Stimulated activated CD4-positive, alpha-beta T cell treated with anti-CD3 and anti-CD28 coated beads, Interleukin-1b, Interleukin-23, amount 100 ng/mL, for 4 hours (primary cell): ENCODE data around the gene TRPM1.

Experiments used
- DNase-seq, 2 donors: peaks; one replicate each; pipeline ENCODE4 v3.0.0-alpha.2; 2020; ENCODE audit warnings: low read depth in 2 of 2

Gene TRPM1

GRCh38 chr15:31083370-31083780 is 18.1 kb downstream of the TRPM1 start:
- no peak for DNase-seq

- DNase-seq, result no peak
Measured at GRCh38 chr15:31082771-31083369, 18.7 kb downstream of the TRPM1 start.

DNA sequence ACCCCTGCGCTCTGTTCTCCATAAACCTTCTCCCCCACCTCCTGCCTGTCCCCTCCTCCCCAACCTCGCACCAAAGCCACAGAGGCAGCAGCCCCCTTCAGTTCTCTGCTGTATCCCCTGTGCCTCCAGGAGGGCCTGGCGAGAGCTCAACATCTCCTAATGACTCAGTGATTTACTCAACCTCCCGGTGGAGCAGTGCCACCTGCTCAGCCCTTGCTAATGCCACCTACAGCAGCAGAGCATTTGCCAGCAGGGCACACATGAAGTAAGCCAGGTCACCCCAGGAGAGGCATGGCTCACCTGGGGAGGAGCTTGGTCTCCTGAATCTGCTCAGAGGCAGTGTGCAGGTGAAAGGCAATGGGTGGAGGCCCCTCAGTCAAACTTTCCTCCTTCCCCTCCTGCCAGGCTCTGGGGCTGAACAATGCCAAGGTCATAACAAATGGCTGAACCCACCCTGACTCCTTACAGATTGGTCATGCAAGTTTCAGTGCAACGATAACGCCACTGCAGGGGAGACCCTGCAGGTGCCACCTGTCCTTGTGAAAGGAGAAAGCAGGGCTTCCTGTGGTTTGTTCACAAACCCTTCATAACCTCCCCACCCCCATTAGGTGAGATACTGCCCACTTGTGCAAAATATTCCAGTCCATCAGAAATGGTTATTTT is 19.8 kb downstream of the TRPM1 start:
- DNase-seq, result no peak

- no peak for DNase-seq
Measured at GRCh38 chr15:31081056-31081455, 20.5 kb downstream of the TRPM1 start.

DNA sequence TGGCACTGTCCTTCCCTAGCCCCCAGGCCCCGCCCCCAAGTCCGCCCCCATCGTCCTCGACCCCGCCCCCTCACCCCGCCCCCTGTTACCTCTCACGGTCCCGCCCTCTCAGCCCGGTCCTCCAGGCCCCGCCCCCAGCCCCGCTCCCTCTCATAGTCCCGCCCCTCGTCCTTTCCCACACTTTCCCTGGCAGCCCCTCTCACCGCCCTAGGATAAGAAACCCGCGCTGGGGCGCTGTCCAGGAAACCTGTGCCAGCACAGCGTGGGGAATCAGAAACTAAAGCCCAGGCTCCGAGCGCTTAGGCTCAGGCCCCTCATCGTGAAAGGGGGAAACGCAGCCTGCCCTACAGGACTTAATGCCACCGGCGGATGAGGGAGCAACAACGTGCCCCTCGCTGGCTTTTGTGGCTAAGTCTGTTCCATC is 20.9 kb downstream of the TRPM1 start:
- peak in 1 of 2 donors; percentile 29 for DNase-seq

GRCh38 chr15:31079519-31079918 is 22.0 kb downstream of the TRPM1 start:
- DNase-seq, result no peak

DNA sequence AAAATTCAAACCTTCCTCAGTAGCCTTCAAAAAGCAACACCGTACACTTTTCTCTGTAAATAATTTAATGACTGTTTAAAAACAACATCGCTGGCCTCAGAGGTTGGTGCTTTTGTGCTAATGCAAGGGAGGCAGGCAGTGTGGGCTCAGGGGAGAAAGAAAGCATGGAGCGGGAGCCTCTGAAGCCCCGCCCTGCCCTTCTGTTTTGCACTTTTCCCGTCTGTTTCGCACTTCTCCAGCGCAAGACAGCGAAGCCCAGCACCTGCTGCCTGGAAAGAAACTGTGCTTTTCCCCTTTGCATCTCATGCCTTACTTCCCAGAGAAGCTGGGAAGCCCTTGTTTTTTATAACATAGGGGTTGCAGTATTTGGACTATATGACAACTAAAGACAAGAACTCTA is 23.1 kb downstream of the TRPM1 start:
- DNase-seq, result no peak

DNA sequence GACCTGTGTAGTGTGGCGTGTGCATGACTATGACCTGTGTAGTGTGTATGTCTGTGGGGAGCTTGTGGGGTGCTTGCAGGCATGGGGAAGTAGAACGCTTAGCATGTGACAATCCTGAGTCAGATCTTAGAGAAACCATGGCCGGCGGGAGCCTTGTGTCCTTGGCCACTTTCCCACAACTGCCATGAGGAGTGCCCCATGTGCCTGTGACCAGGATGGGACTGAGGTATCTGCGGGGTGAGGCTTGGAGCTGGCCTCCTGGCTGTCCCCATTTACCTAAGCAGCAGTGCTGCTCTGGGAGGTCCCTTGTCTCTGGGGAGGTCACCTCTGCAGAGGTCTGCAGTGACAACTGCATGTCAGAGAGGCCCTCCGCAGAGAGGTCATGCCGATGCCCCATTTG is 23.6 kb downstream of the TRPM1 start:
- no peak for DNase-seq

DNA sequence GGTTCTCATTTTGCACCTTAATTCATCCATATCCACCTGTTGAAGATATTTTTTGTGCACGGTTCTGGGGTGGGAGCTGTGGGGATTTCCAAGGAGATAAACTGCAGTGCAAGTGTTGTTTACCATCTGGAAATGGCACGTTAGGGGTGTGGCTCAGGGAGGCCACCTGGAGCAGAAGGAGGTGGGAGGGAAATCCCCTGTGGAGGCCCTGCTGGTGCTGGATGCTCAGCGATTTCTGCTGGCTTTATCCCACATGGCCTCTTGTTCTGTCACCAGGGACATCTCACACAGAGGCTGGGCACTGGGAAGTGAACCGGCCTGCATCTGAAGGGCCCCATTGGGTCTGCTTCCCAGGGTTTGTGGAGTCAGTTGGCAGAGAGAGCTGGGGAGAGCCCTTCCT is 24.3 kb downstream of the TRPM1 start:
- DNase-seq, result no peak

DNA sequence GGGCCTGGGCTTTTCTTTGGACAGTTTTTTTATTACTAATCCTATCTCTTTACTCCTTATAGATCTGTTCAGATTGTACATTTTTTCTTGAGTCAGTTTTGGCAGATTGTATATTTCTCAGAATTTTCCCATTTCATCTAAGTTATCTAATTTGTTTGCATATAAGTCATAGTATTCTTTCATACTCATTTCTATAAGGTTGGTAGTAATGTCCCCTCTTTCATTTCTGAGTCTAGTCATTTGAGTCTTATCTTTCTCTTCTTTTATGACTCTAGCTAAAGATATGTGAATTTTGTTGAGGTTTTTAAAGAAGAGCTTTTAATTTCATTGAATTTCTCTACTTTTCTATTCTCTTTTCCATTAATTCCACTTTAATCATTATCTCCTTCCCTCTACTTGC is 27.2 kb downstream of the TRPM1 start:
- no peak for DNase-seq

DNA sequence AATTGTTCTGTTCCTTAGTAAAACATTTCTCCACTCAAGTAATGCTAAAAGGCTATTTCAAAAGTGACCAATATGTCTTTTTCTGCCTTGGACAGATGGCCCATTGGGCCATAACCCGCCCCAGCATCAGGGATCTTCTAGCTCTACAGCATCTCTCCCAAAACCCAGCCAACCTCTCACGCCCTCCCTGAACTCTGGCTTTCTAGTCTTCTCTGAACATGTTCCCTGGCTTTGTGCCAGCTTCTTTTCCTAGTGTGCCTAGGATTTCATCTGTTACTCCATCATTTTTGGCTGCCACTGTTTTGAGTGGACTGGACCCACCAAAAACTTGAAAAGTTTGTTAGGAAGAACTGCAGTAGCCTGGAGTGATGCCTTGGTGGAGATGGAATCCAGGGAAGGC is 30.7 kb downstream of the TRPM1 start:
- DNase-seq, result no peak

- DNase-seq, result no peak
Measured at GRCh38 chr15:31069360-31070000, 32.0 kb downstream of the TRPM1 start.

- no peak for DNase-seq
Measured at GRCh38 chr15:31067890-31068603, 33.5 kb downstream of the TRPM1 start.

GRCh38 chr15:31065824-31066223 is 35.7 kb downstream of the TRPM1 start:
- DNase-seq, result no peak

DNA sequence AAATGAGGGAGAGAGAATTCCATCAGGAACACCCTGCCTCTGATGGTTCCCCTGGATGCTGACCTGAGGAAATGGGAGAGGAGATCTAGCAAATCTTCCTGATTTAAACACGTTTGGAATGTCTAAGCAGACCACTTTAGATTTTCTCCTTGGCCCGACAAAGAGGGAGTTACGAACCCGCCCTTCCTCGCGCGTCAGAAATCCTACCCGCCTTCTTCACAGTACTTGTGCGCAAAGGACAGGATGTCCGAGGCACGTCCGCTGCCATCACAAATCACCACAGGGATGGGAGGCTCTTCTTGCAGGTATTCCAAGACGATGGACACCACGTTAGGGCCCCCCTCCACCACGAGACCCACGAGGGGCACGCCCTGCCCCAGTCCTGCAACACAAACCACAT is 38.6 kb downstream of the TRPM1 start:
- DNase-seq, result no peak

GRCh38 chr15:31062310-31062847 is 39.1 kb downstream of the TRPM1 start:
- no peak for DNase-seq

DNA sequence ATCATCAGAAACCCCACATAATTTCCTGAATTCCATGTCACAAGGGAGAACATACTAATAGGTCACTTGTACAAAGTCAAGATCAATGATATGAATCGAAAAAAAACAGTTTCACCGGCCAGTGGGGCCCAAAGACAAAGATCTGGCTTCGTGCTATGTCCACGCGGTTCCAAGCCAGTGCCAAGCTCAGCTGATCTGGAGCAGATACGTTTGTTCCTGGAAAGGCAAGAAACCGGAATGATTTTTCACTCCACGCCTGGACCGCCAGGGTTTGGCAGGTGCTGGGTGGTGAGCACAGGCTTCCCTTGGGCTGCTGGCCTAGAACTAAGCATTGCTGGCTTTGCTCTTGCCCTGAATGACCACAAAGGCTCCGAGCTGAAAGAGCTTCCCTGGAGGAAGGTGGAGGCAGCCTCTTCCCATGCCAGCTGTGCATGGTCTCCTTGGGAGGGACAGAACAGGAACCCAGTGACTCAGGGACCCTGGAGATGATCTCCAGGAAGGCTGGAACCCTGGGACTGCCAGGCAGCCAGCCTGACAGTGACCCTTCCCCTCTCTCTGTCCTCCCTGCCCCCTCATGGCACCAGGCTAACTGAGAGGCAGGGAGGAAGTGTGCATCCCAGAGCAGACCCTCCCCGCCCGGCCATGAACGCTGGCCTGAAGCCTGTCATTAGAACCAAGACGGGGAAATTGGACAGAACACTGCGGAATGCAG is 40.9 kb downstream of the TRPM1 start:
- DNase-seq, result no peak

GRCh38 chr15:31058236-31058962 is 43.1 kb downstream of the TRPM1 start:
- DNase-seq, result no peak

GRCh38 chr15:31051496-31052080 is 49.9 kb downstream of the TRPM1 start:
- DNase-seq, result no peak

DNA sequence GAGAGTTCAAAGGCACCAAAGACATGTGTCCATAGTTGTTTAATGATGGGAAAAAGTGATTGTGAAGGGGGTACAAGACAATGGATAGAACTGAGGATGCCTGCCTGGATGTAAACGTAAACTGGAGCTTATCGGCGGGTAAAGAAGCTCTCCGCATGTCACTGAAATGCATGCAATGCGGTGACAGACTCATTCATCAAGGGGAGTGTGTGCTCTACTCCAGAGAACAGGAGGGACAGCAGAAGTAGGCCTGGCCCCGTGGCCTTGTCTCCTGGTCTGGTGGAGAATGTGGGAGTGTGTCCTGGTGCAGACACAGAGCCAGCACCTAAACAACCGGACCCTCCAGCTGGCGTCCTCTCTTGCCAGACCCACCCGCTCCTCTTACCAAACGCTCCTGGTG is 50.6 kb downstream of the TRPM1 start:
- DNase-seq, result no peak
